HepG2 (cell line): ENCODE data around the gene A3GALT2. TPM values are rescaled to one million over a fixed set of nuclear protein-coding genes. Genes with fewer than 3 reads are reported as not detected.

Experiments used
- ATAC-seq: fragments of 200-7000 bp; cut with Tn5 transposase; 3 replicates; pipeline ENCODE4 v1.9.1; 2020; ENCODE audit warnings: mild to moderate bottlenecking, moderate library complexity
- BruUV-seq: library from RNA; stranded (reverse); fragments of 400-500 nt; replicated peaks from 2 replicates; lab custom pipeline; 2021; lab: Mats Ljungman, UMichigan
- CTCF ChIA-PET: fragments of 300-600 bp; formaldehyde crosslinking; extraction: SDS; loops from one replicate; lab custom pipeline; 2021; ENCODE audit warnings: low total read pairs, inconsistent platforms, low intra/inter-chr PET ratio; lab: Yijun Ruan, JAX
- POLR2A ChIA-PET: fragments of 350-600 bp; sonication (Branson Sonifier 250); formaldehyde crosslinking; loops from one replicate; lab custom pipeline; 2020; ENCODE audit warnings: antibody characterized with exemption, inconsistent platforms; lab: Yijun Ruan, JAX
- DNase-seq: peaks from one replicate; pipeline ENCODE4 v3.0.0-alpha.2; 2015; ENCODE audit warnings: low spot score
- FAIRE-seq: peaks from 3 replicates; lab custom pipeline; 2011; peaks lifted over from hg19 to GRCh38; lab: Jason Lieb, UNC
- H2AFZ ChIP-seq: one replicate; pipeline ENCODE4 v1.6.1; 2011; ENCODE audit warnings: low read length, inconsistent platforms
- H3K27ac ChIP-seq: fragments of 300-600 bp; 3 replicates; pipeline ENCODE4 v1.8.0; 2011; ENCODE audit warnings: mixed run types, mild to moderate bottlenecking, mixed read lengths, low read length, inconsistent platforms; ENCODE audit not compliant: insufficient read depth; ENCODE audit errors: extremely low read length
- H3K27me3 ChIP-seq, 2 experiments: fragments of 200-600 bp in 1 of 2; 2 replicates in 1 of 2; 3 replicates in 1 of 2; pipeline versions ENCODE4 v1.6.0 to v1.8.0; 2011; ENCODE audit warnings: low read length in 2 of 2, mild to moderate bottlenecking in 2 of 2, moderate library complexity in 2 of 2, inconsistent platforms in 1 of 2; ENCODE audit not compliant: insufficient read depth in 2 of 2, control insufficient read depth in 1 of 2
- H3K36me3 ChIP-seq, 2 experiments: fragments of 200-600 bp in 1 of 2; replicated peaks in 1 of 2; 2 replicates in 1 of 2; 3 replicates in 1 of 2; pipeline versions ENCODE4 v1.5.1 to v1.8.0; 2011; ENCODE audit warnings: low read length in 2 of 2, inconsistent platforms in 1 of 2; ENCODE audit not compliant: insufficient read depth in 2 of 2, control insufficient read depth in 1 of 2
- H3K4me1 ChIP-seq: 2 replicates; pipeline ENCODE4 v1.5.1; 2012; ENCODE audit warnings: low read length, inconsistent platforms; ENCODE audit not compliant: insufficient read depth
- H3K4me2 ChIP-seq: 2 replicates; pipeline ENCODE4 v1.6.0; 2011; ENCODE audit warnings: low read depth, low read length, inconsistent platforms
- H3K4me3 ChIP-seq, 3 experiments: fragments of 200-600 bp in 1 of 3; sonication (generic), shearing (Covaris generic) in 1 of 3; replicated peaks in 1 of 3; 2 replicates each; pipeline ENCODE4 v1.5.1; 2011 to 2016; ENCODE audit warnings: low read length in 3 of 3, inconsistent platforms in 2 of 3, low read depth in 2 of 3, mild to moderate bottlenecking in 2 of 3, control low read depth in 1 of 3, mixed read lengths in 1 of 3; ENCODE audit not compliant: insufficient read depth in 1 of 3
- H3K79me2 ChIP-seq: one replicate; pipeline ENCODE4 v1.6.1; 2011; ENCODE audit warnings: low read length, inconsistent platforms; ENCODE audit not compliant: insufficient read depth
- H3K9ac ChIP-seq: 2 replicates; pipeline ENCODE4 v1.6.0; 2011; ENCODE audit warnings: mild to moderate bottlenecking, low read depth, low read length, inconsistent platforms; ENCODE audit not compliant: insufficient read depth
- H3K9me3 ChIP-seq: 2 replicates; pipeline ENCODE4 v1.5.1; 2012; ENCODE audit warnings: mild to moderate bottlenecking, low read length
- H4K20me1 ChIP-seq: 2 replicates; pipeline ENCODE4 v1.6.0; 2011; ENCODE audit warnings: inconsistent platforms, mild to moderate bottlenecking, low read length, moderate library complexity; ENCODE audit not compliant: insufficient read depth
- AKNA ChIP-seq: sonication (generic); formaldehyde crosslinking; IDR thresholded peaks from 2 replicates; pipeline ENCODE4 v1.4.0; 2020; ENCODE audit warnings: missing genetic modification reagents, borderline replicate concordance
- CEBPB ChIP-seq: IDR thresholded peaks from 2 replicates; pipeline ENCODE4 v1.6.1; 2011; ENCODE audit warnings: low read depth, low read length, improper control_type of control experiment, borderline replicate concordance
- GTF3A ChIP-seq: sonication (generic); formaldehyde crosslinking; conservative IDR thresholded peaks from 2 replicates; pipeline ENCODE4 v1.4.0; 2020; ENCODE audit warnings: mild to moderate bottlenecking, missing genetic modification reagents
- JARID2 ChIP-seq: sonication (generic); formaldehyde crosslinking; IDR thresholded peaks from 2 replicates; pipeline ENCODE4 v1.8.1; 2023; ENCODE audit warnings: missing genetic modification reagents, inconsistent platforms; ENCODE audit not compliant: insufficient replicate concordance
- NPAS2 ChIP-seq: sonication (generic); formaldehyde crosslinking; IDR thresholded peaks from 2 replicates; pipeline ENCODE4 v1.8.0; 2022; ENCODE audit warnings: mild to moderate bottlenecking, missing genetic modification reagents, borderline replicate concordance
- PHF8 ChIP-seq: sonication (generic); formaldehyde crosslinking; IDR thresholded peaks from 2 replicates; pipeline ENCODE4 v1.5.0; 2020; ENCODE audit warnings: missing genetic modification reagents
- RARG ChIP-seq: sonication (generic); formaldehyde crosslinking; IDR thresholded peaks from 2 replicates; pipeline ENCODE4 v1.4.0; 2020; ENCODE audit warnings: low read depth, mild to moderate bottlenecking, missing genetic modification reagents
- SP5 ChIP-seq: IDR thresholded peaks from 2 replicates; pipeline ENCODE4 v1.6.1; 2016; ENCODE audit warnings: low read depth, borderline replicate concordance
- ZFP90 ChIP-seq: sonication (generic); formaldehyde crosslinking; IDR thresholded peaks from 2 replicates; pipeline ENCODE4 v1.8.0; 2022; ENCODE audit warnings: missing genetic modification reagents, mild to moderate bottlenecking, inconsistent platforms, borderline replicate concordance
- ZFY ChIP-seq: sonication (generic); formaldehyde crosslinking; IDR thresholded peaks from 2 replicates; pipeline ENCODE4 v1.4.0; 2020; ENCODE audit warnings: missing genetic modification reagents
- ZNF232 ChIP-seq: sonication (generic); formaldehyde crosslinking; IDR thresholded peaks from 2 replicates; pipeline ENCODE4 v1.4.0; 2020; ENCODE audit warnings: missing genetic modification reagents, borderline replicate concordance
- ZNF713 ChIP-seq: sonication (generic); formaldehyde crosslinking; IDR thresholded peaks from 2 replicates; pipeline ENCODE4 v1.4.0; 2020; ENCODE audit warnings: mild to moderate bottlenecking, missing genetic modification reagents
- ZSCAN31 ChIP-seq: sonication (generic); formaldehyde crosslinking; IDR thresholded peaks from 2 replicates; pipeline ENCODE4 v1.5.0; 2020; ENCODE audit warnings: low read depth, mild to moderate bottlenecking, missing genetic modification reagents
- whole genome bisulfite sequencing: methylation state at CpG from one replicate; pipeline ENCODE4 v1.1.6; 2017; ENCODE audit warnings: low lambda C conversion rate; 5-methylcytosine and 5-hydroxymethylcytosine counted together
- in situ Hi-C: cut with HindIII; loops from 2 replicates; pipeline ENCODE4 v1.10.0; 2017; ENCODE audit warnings: low pct_unique_long_range_greater_than_20kb; ENCODE audit not compliant: extremely low pct_ligation_motif_present
- intact Hi-C: fragments of 100-400 bp; cut with micrococcal nuclease; formaldehyde crosslinking; loops from one replicate; pipeline ENCODE4 v1.10.0; 2022; ENCODE audit not compliant: unreplicated experiment
- polyA plus RNA-seq, 8 experiments: library from polyadenylated mRNA; depleted of rRNA in 3 of 8; stranded (reverse) in 7 of 8; unstranded in 1 of 8; fragments of >200 nt; fragmentation: Illumina TruSeq in 4 of 8; extraction: Trizol in 4 of 8; gene quantifications; 2 replicates each; pipeline versions ENCODE4 v1.2.1 to v1.2.3, GENCODE V29; 2011 to 2016; ENCODE audit warnings: low read depth in 4 of 8, missing spikeins in 1 of 8, mixed read lengths in 1 of 8; ENCODE audit not compliant: insufficient read depth in 1 of 8
- total RNA-seq, 5 experiments: library from RNA; depleted of rRNA; stranded (reverse); fragments of >200 nt; fragmentation: Illumina TruSeq; extraction: Trizol; gene quantifications; 2 replicates each; pipeline ENCODE4 v1.2.3, GENCODE V29; 2016; ENCODE audit warnings: low read depth in 1 of 5

The A3GALT2 gene
- total and polyA plus RNA-seq, 2 of the 13 experiments (the other 11 are each of a cell fraction or from before 2014, with no cell fraction given), result not detected

DNA sequence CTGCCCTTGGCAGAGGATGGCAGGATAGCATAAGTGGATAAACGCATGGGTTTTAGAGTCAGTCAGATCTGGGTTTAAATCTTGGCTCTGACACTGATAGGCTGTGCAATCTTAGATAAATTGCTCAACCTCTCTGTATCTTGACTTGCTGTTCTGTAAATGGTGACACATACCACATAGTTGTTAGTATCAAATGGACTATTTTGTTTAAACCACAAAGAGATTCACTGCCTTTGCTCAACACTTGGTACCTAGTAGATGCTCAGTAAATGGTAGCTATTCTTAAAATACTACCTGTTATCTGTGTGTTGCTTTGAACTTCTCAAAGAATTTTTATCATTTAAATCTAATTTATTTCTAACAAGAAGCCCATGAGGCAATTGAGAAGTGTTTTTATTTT, 39.5 kb upstream of the A3GALT2 start:
- TF ChIP-seq AKNA (CRISPR knock-in tag) (no peak), JARID2 (no peak), ZSCAN31 (no peak), RARG (CRISPR knock-in tag) (no peak), ZFY (CRISPR knock-in tag) (no peak), ZNF232 (CRISPR knock-in tag) (no peak), GTF3A (CRISPR knock-in tag) (no peak), ZFP90 (no peak), NPAS2 (CRISPR knock-in tag) (no peak), CEBPB (no peak), ZNF713 (CRISPR knock-in tag) (no peak), SP5 (no peak), PHF8 (CRISPR knock-in tag) (no peak)
- intact Hi-C loops (loop anchor here (10.0 kb wide), 1 partner anchor 246 kb away; no protein-coding TSS in a partner anchor), in situ Hi-C loops (no loop called here)
- no peak overlapping the region for H3K9ac ChIP-seq
- H3K36me3 ChIP-seq, result no peaks in the 10 kb centered on the region
- DNase-seq (no peak), ATAC-seq (no peak), FAIRE-seq (no peak)
- no peak overlapping the region for H3K27ac ChIP-seq
- H4K20me1 ChIP-seq, result no peaks in the 10 kb centered on the region; the same call in 1 of the 2 replicates
- H3K4me2 ChIP-seq, result no peak overlapping the region
- H3K27me3 ChIP-seq, result no peaks in the 10 kb centered on the region; a peak in 1 of 5 replicates
- H3K9me3 ChIP-seq, result no peaks in the 10 kb centered on the region
- CTCF ChIA-PET, result no interaction called here
- no TSS peak for BruUV-seq
- H3K79me2 ChIP-seq, result no peaks in the 10 kb centered on the region
- WGBS, result 100% methylated on average over 1 of the region's 1 CpG
- H3K4me1 ChIP-seq, result peaks cover 27% of the 10 kb centered on the region
- POLR2A ChIA-PET, result interaction anchor here (0.7 kb wide), 1 partner anchor 10 kb away, joined by 3 read pairs; no protein-coding TSS in a partner anchor
- no peak overlapping the region for H2AFZ ChIP-seq
- no peak overlapping the region for H3K4me3 ChIP-seq
